ENCODE measurements around the gene SIPA1. TPM values are rescaled to one million over a fixed set of nuclear protein-coding genes. Genes with fewer than 3 reads are reported as not detected.

SIPA1 gene
- total and polyA plus RNA-seq, 2 of the 13 experiments (the other 11 are each of a cell fraction or from before 2014, with no cell fraction given), result 5.8 to 7.7 TPM

DNA sequence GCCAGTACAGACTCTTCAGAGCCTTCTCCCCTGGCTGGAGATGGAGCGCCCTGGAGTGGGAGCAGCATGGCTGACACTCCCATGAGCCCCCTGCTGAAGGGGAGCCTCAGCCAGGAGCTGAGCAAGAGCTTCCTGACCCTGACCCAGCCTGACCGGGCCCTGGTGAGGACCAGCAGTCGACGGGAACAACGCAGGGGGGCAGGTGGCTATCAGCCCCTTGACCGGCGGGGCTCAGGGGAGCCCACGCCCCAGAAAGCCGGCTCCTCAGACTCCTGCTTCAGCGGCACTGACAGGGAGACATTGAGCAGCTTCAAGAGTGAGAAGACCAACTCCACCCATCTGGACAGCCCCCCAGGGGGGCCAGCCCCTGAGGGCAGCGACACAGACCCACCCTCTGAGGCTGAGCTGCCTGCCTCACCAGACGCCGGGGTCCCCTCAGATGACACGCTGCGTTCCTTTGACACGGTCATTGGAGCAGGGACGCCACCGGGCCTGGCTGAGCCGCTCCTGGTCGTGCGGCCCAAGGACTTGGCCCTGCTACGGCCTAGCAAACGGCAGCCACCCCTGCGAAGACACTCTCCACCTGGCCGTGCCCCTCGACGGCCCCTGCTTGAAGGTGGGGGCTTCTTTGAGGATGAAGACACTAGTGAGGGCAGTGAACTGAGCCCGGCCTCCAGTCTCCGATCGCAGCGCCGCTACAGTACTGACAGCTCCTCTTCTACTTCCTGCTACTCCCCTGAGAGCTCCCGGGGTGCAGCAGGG is 19.7 kb upstream of the SIPA1 start:
- Histone ChIP-seq H3K9ac (ENCODE audit: insufficient read depth, low read depth, low read length) (no peak overlapping the region), H3K4me2 (ENCODE audit: low read depth, low read length) (no peak overlapping the region), H4K20me1 (ENCODE audit: insufficient read depth, low read length) (peaks cover 5% of the 10 kb centered on the region; the same call in 1 of the 2 replicates), H3K79me2 (ENCODE audit: insufficient read depth, low read length) (peaks cover 32% of the 10 kb centered on the region), H3K4me3 (replicated peaks in 1 of 3; ENCODE audit: insufficient read depth in 1 of 3, low read depth in 2 of 3, low read length in 3 of 3) (no peak overlapping the region), H3K36me3 (replicated peaks in 1 of 2; ENCODE audit: control insufficient read depth in 1 of 2, insufficient read depth in 2 of 2, low read length in 2 of 2) (peaks cover 17 to 47% of the 10 kb centered on the region in 2 experiments; a peak in 4 of 5 replicates), H3K4me1 (ENCODE audit: insufficient read depth, low read length) (peaks cover 20% of the 10 kb centered on the region), H3K27ac (ENCODE audit: extremely low read length, insufficient read depth, low read length) (no peak overlapping the region), H3K27me3 (ENCODE audit: control insufficient read depth in 1 of 2, insufficient read depth in 2 of 2, low read length in 2 of 2) (no peaks in the 10 kb centered on the region; a peak in 1 of 5 replicates), H3K9me3 (ENCODE audit: low read length) (no peaks in the 10 kb centered on the region), H2AFZ (ENCODE audit: low read length) (no peak overlapping the region)
- BruUV-seq (replicated peaks), result no TSS peak
- TF ChIP-seq RBFOX2 (IDR thresholded peaks at IDR 0.05; ENCODE audit: low read depth, low read length) (peak; percentile 54; the same call in 1 of the 2 replicates), KDM5B (CRISPR knock-in tag; IDR thresholded peaks at IDR 0.05; ENCODE audit: borderline replicate concordance) (no peak), MAF1 (CRISPR knock-in tag; IDR thresholded peaks at IDR 0.05; ENCODE audit: borderline replicate concordance) (no peak)
- WGBS (ENCODE audit: low lambda C conversion rate), result 99% methylated on average over 12 of the region's 33 CpGs
- FAIRE-seq (no peak), DNase-seq (ENCODE audit: low spot score) (no peak), ATAC-seq (no peak)
- intact Hi-C loops (cut with micrococcal nuclease; ENCODE audit: unreplicated experiment) (no loop called here), in situ Hi-C loops (cut with HindIII; ENCODE audit: extremely low pct_ligation_motif_present, low pct_unique_long_range_greater_than_20kb) (no loop called here)
- ChIA-PET POLR2A (interaction anchor here (1.4 to 2.7 kb wide), 5 partner anchors 8 to 35 kb away, joined by 7 to 45 read pairs (median 11); no protein-coding TSS in a partner anchor), CTCF (ENCODE audit: low intra/inter-chr PET ratio, low total read pairs) (no interaction called here)

DNA sequence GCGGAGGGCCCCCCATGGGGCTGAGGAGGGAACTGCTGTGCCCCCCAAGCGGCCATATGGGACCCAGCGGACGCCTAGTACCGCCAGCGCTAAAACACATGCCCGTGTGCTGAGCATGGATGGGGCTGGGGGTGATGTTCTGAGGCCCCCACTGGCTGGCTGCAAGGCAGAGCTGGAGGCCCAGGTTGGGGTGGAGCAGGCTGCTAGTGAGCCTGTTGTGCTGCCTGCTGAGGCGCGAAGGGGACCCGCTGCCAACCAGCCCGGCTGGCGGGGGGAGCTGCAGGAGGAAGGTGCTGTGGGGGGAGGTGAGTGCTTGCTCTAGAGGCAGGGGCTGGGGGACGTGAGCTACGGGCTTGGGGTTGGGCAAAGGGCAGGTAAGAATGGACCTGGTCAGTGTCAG is 19.1 kb upstream of the SIPA1 start:
- 0 out of 2 replicates have a peak, but pooled peaks cover 3% of the 10 kb centered on the region for H4K20me1 ChIP-seq (ENCODE audit: insufficient read depth, low read length)
- H3K4me2 ChIP-seq (ENCODE audit: low read depth, low read length), result no peak overlapping the region
- H3K27ac ChIP-seq (ENCODE audit: extremely low read length, insufficient read depth, low read length), result no peak overlapping the region
- no peak for DNase-seq (ENCODE audit: low spot score)
- H3K9ac ChIP-seq (ENCODE audit: insufficient read depth, low read depth, low read length), result no peak overlapping the region
- ChIA-PET POLR2A (interaction anchor here (0.9 to 2.7 kb wide), 3 partner anchors 14 to 35 kb away, joined by 4 to 10 read pairs (median 7); no protein-coding TSS in a partner anchor), CTCF (ENCODE audit: low intra/inter-chr PET ratio, low total read pairs) (no interaction called here)
- no peak overlapping the region for H2AFZ ChIP-seq (ENCODE audit: low read length)
- peaks cover 19 to 53% of the 10 kb centered on the region in 2 experiments; a peak in 4 of 5 replicates for H3K36me3 ChIP-seq (replicated peaks in 1 of 2; ENCODE audit: control insufficient read depth in 1 of 2, insufficient read depth in 2 of 2, low read length in 2 of 2)
- no peak for ATAC-seq
- peaks cover 26% of the 10 kb centered on the region for H3K79me2 ChIP-seq (ENCODE audit: insufficient read depth, low read length)
- intact Hi-C loops (cut with micrococcal nuclease; ENCODE audit: unreplicated experiment), result no loop called here
- 86% methylated on average over 2 of the region's 14 CpGs for WGBS (ENCODE audit: low lambda C conversion rate)
- H3K9me3 ChIP-seq (ENCODE audit: low read length), result no peaks in the 10 kb centered on the region
- H3K4me3 ChIP-seq (replicated peaks in 1 of 3; ENCODE audit: insufficient read depth in 1 of 3, low read depth in 2 of 3, low read length in 3 of 3), result no peak overlapping the region
- FAIRE-seq, result no peak
- H3K4me1 ChIP-seq (ENCODE audit: insufficient read depth, low read length), result peaks cover 20% of the 10 kb centered on the region
- no TSS peak for BruUV-seq (replicated peaks)
- in situ Hi-C loops (cut with HindIII; ENCODE audit: extremely low pct_ligation_motif_present, low pct_unique_long_range_greater_than_20kb), result no loop called here
- no peaks in the 10 kb centered on the region; a peak in 1 of 5 replicates for H3K27me3 ChIP-seq (ENCODE audit: control insufficient read depth in 1 of 2, insufficient read depth in 2 of 2, low read length in 2 of 2)
- TF ChIP-seq, protein P1, sequence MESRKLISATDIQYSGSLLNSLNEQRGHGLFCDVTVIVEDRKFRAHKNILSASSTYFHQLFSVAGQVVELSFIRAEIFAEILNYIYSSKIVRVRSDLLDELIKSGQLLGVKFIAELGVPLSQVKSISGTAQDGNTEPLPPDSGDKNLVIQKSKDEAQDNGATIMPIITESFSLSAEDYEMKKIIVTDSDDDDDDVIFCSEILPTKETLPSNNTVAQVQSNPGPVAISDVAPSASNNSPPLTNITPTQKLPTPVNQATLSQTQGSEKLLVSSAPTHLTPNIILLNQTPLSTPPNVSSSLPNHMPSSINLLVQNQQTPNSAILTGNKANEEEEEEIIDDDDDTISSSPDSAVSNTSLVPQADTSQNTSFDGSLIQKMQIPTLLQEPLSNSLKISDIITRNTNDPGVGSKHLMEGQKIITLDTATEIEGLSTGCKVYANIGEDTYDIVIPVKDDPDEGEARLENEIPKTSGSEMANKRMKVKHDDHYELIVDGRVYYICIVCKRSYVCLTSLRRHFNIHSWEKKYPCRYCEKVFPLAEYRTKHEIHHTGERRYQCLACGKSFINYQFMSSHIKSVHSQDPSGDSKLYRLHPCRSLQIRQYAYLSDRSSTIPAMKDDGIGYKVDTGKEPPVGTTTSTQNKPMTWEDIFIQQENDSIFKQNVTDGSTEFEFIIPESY (CRISPR knock-in tag; IDR thresholded peaks at IDR 0.05), result peak; percentile 10; the same call in 1 of the 2 replicates
- TF ChIP-seq PAX8 (CRISPR knock-in tag; IDR thresholded peaks at IDR 0.05; ENCODE audit: borderline replicate concordance) (no peak), ZC3H13 (CRISPR knock-in tag; IDR thresholded peaks at IDR 0.05) (peak; percentile 59; the same call in 1 of the 2 replicates), MYC (CRISPR knock-in tag; IDR thresholded peaks at IDR 0.05; ENCODE audit: borderline replicate concordance) (no peak), ZNF850 (CRISPR knock-in tag; conservative IDR thresholded peaks at IDR 0.05) (no peak), RBFOX2 (IDR thresholded peaks at IDR 0.05; ENCODE audit: low read depth, low read length) (peak; percentile 18; the same call in 1 of the 2 replicates), HMG20B (CRISPR knock-in tag; conservative IDR thresholded peaks at IDR 0.05) (no peak), NFRKB (IDR thresholded peaks at IDR 0.05) (no peak)
- TF ChIP-seq, protein P2, sequence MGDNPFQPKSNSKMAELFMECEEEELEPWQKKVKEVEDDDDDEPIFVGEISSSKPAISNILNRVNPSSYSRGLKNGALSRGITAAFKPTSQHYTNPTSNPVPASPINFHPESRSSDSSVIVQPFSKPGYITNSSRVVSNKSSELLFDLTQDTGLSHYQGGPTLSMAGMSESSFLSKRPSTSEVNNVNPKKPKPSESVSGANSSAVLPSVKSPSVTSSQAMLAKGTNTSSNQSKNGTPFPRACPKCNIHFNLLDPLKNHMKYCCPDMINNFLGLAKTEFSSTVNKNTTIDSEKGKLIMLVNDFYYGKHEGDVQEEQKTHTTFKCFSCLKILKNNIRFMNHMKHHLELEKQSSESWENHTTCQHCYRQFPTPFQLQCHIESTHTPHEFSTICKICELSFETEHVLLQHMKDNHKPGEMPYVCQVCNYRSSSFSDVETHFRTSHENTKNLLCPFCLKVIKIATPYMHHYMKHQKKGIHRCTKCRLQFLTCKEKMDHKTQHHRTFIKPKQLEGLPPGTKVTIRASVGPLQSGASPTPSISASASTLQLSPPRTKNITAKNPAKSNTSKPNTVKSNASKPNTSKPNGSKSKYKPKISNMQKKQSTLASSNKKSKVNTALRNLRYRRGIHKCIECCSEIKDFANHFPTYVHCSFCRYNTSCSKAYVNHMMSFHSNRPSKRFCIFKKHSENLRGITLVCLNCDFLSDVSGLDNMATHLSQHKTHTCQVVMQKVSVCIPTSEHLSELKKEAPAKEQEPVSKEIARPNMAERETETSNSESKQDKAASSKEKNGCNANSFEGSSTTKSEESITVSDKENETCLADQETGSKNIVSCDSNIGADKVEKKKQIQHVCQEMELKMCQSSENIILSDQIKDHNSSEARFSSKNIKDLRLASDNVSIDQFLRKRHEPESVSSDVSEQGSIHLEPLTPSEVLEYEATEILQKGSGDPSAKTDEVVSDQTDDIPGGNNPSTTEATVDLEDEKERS (CRISPR knock-in tag; IDR thresholded peaks at IDR 0.05), result no peak
